ENCODE data around the gene LRRC2. TPM values are rescaled to one million over a fixed set of nuclear protein-coding genes. Genes with fewer than 3 reads are reported as not detected.
A peak's percentile ranks its signal among the peaks of the same experiment; 100 is the strongest.

LRRC2 gene
- polyA plus RNA-seq, 1 donor = 0.72 TPM

- WGBS (ENCODE audit: insufficient coverage, low lambda C conversion rate) = 13% methylated on average over 2 of the region's 3 CpGs
Observed at GRCh38 chr3:46571684-46572083, 5.6 kb upstream of the LRRC2 start.

GRCh38 chr3:46565607-46566039 is 479 bp downstream of the LRRC2 start:
- Histone ChIP-seq H3K9me3 (ENCODE audit: control insufficient read depth, low read depth, low read length) (no peaks in the 10 kb centered on the region), H3K27me3 (ENCODE audit: control insufficient read depth, insufficient read depth, low read length) (peaks cover 15% of the 10 kb centered on the region), H3K4me1 (ENCODE audit: control insufficient read depth, insufficient read depth, low read length) (peaks cover 4% of the 10 kb centered on the region), H3K36me3 (ENCODE audit: control insufficient read depth, insufficient read depth, low read length) (no peaks in the 10 kb centered on the region), H3K27ac (ENCODE audit: low read length) (no peak overlapping the region), H3K4me3 (ENCODE audit: low read length) (peak overlapping the region; percentile 45)
- peak in 1 of 2 donors; percentile 28 for DNase-seq
- no CpG with 5 or more reads among the region's 21 CpGs for WGBS (ENCODE audit: insufficient coverage, low lambda C conversion rate)

More at GRCh38 chr3:46571684-46572083, 5.6 kb upstream of the LRRC2 start:
- no peak for DNase-seq
- H3K4me1 ChIP-seq (ENCODE audit: control insufficient read depth, insufficient read depth, low read length) = peaks cover 20% of the 10 kb centered on the region
- H3K9me3 ChIP-seq (ENCODE audit: control insufficient read depth, low read depth, low read length) = no peaks in the 10 kb centered on the region
- H3K4me3 ChIP-seq (ENCODE audit: low read length) = no peak overlapping the region
- H3K27me3 ChIP-seq (ENCODE audit: control insufficient read depth, insufficient read depth, low read length) = peaks cover 15% of the 10 kb centered on the region
- H3K36me3 ChIP-seq (ENCODE audit: control insufficient read depth, insufficient read depth, low read length) = no peaks in the 10 kb centered on the region
- no peak overlapping the region for H3K27ac ChIP-seq (ENCODE audit: low read length)

GRCh38 chr3:46565077-46565476 is 1.0 kb downstream of the LRRC2 start:
- H3K9me3 ChIP-seq (ENCODE audit: control insufficient read depth, low read depth, low read length) = no peaks in the 10 kb centered on the region
- no peak overlapping the region for H3K4me3 ChIP-seq (ENCODE audit: low read length)
- no peak for DNase-seq
- H3K27me3 ChIP-seq (ENCODE audit: control insufficient read depth, insufficient read depth, low read length) = peaks cover 15% of the 10 kb centered on the region
- H3K36me3 ChIP-seq (ENCODE audit: control insufficient read depth, insufficient read depth, low read length) = no peaks in the 10 kb centered on the region
- no CpG with 5 or more reads among the region's 4 CpGs for WGBS (ENCODE audit: insufficient coverage, low lambda C conversion rate)
- H3K27ac ChIP-seq (ENCODE audit: low read length) = no peak overlapping the region
- H3K4me1 ChIP-seq (ENCODE audit: control insufficient read depth, insufficient read depth, low read length) = peaks cover 5% of the 10 kb centered on the region

GRCh38 chr3:46564190-46565021 is 1.7 kb downstream of the LRRC2 start:
- DNase-seq = no peak
- Histone ChIP-seq H3K27me3 (ENCODE audit: control insufficient read depth, insufficient read depth, low read length) (peaks cover 15% of the 10 kb centered on the region), H3K9me3 (ENCODE audit: control insufficient read depth, low read depth, low read length) (no peaks in the 10 kb centered on the region), H3K4me1 (ENCODE audit: control insufficient read depth, insufficient read depth, low read length) (peaks cover 10% of the 10 kb centered on the region), H3K27ac (ENCODE audit: low read length) (no peak overlapping the region), H3K4me3 (ENCODE audit: low read length) (no peak overlapping the region), H3K36me3 (ENCODE audit: control insufficient read depth, insufficient read depth, low read length) (no peaks in the 10 kb centered on the region)
- 100% methylated on average over 2 of the region's 5 CpGs for WGBS (ENCODE audit: insufficient coverage, low lambda C conversion rate)

- Histone ChIP-seq H3K9me3 (ENCODE audit: control insufficient read depth, low read depth, low read length) (no peaks in the 10 kb centered on the region), H3K36me3 (ENCODE audit: control insufficient read depth, insufficient read depth, low read length) (no peaks in the 10 kb centered on the region), H3K4me1 (ENCODE audit: control insufficient read depth, insufficient read depth, low read length) (peaks cover 19% of the 10 kb centered on the region), H3K4me3 (ENCODE audit: low read length) (no peak overlapping the region), H3K27me3 (ENCODE audit: control insufficient read depth, insufficient read depth, low read length) (peaks cover 15% of the 10 kb centered on the region), H3K27ac (ENCODE audit: low read length) (no peak overlapping the region)
- WGBS (ENCODE audit: insufficient coverage, low lambda C conversion rate) = no CpG with 5 or more reads among the region's 1 CpG
- no peak for DNase-seq
Observed at GRCh38 chr3:46561951-46562350, 4.2 kb downstream of the LRRC2 start.

- Histone ChIP-seq H3K27me3 (ENCODE audit: control insufficient read depth, insufficient read depth, low read length) (peaks cover 15% of the 10 kb centered on the region), H3K4me3 (ENCODE audit: low read length) (no peak overlapping the region), H3K9me3 (ENCODE audit: control insufficient read depth, low read depth, low read length) (no peaks in the 10 kb centered on the region), H3K36me3 (ENCODE audit: control insufficient read depth, insufficient read depth, low read length) (no peaks in the 10 kb centered on the region), H3K4me1 (ENCODE audit: control insufficient read depth, insufficient read depth, low read length) (peaks cover 19% of the 10 kb centered on the region), H3K27ac (ENCODE audit: low read length) (no peak overlapping the region)
- no CpG with 5 or more reads among the region's 2 CpGs for WGBS (ENCODE audit: insufficient coverage, low lambda C conversion rate)
- no peak for DNase-seq
Observed at GRCh38 chr3:46561511-46561910, 4.6 kb downstream of the LRRC2 start.

- H3K27ac ChIP-seq (ENCODE audit: low read length) = peak overlapping the region; percentile 73
- peaks cover 15% of the 10 kb centered on the region for H3K4me1 ChIP-seq (ENCODE audit: control insufficient read depth, insufficient read depth, low read length)
- peaks cover under 1% of the 10 kb centered on the region for H3K27me3 ChIP-seq (ENCODE audit: control insufficient read depth, insufficient read depth, low read length)
- H3K4me3 ChIP-seq (ENCODE audit: low read length) = no peak overlapping the region
- H3K9me3 ChIP-seq (ENCODE audit: control insufficient read depth, low read depth, low read length) = no peaks in the 10 kb centered on the region
- H3K36me3 ChIP-seq (ENCODE audit: control insufficient read depth, insufficient read depth, low read length) = no peaks in the 10 kb centered on the region
- DNase-seq = peak; percentile 35 to 75
- 52% methylated on average over 3 of the region's 4 CpGs for WGBS (ENCODE audit: insufficient coverage, low lambda C conversion rate)
Observed at GRCh38 chr3:46559091-46559704, 6.9 kb downstream of the LRRC2 start.

- Histone ChIP-seq H3K36me3 (ENCODE audit: control insufficient read depth, insufficient read depth, low read length) (no peaks in the 10 kb centered on the region), H3K27ac (ENCODE audit: low read length) (peak overlapping the region; percentile 73), H3K27me3 (ENCODE audit: control insufficient read depth, insufficient read depth, low read length) (no peaks in the 10 kb centered on the region), H3K4me1 (ENCODE audit: control insufficient read depth, insufficient read depth, low read length) (peaks cover 15% of the 10 kb centered on the region), H3K4me3 (ENCODE audit: low read length) (peak overlapping the region; percentile 48), H3K9me3 (ENCODE audit: control insufficient read depth, low read depth, low read length) (no peaks in the 10 kb centered on the region)
- peak; percentile 86 to 92 for DNase-seq
- 20% methylated on average over 2 of the region's 22 CpGs for WGBS (ENCODE audit: insufficient coverage, low lambda C conversion rate)
Observed at GRCh38 chr3:46558184-46559043, 7.7 kb downstream of the LRRC2 start.

GRCh38 chr3:46557814-46558183 is 8.3 kb downstream of the LRRC2 start:
- H3K27ac ChIP-seq (ENCODE audit: low read length) = no peak overlapping the region
- no peaks in the 10 kb centered on the region for H3K27me3 ChIP-seq (ENCODE audit: control insufficient read depth, insufficient read depth, low read length)
- H3K4me3 ChIP-seq (ENCODE audit: low read length) = no peak overlapping the region
- H3K9me3 ChIP-seq (ENCODE audit: control insufficient read depth, low read depth, low read length) = no peaks in the 10 kb centered on the region
- DNase-seq = no peak
- WGBS (ENCODE audit: insufficient coverage, low lambda C conversion rate) = no CpG with 5 or more reads among the region's 6 CpGs
- H3K4me1 ChIP-seq (ENCODE audit: control insufficient read depth, insufficient read depth, low read length) = peaks cover 15% of the 10 kb centered on the region
- H3K36me3 ChIP-seq (ENCODE audit: control insufficient read depth, insufficient read depth, low read length) = no peaks in the 10 kb centered on the region

GRCh38 chr3:46553154-46553553 is 12.9 kb downstream of the LRRC2 start:
- 0% methylated on average over 1 of the region's 1 CpG for WGBS (ENCODE audit: insufficient coverage, low lambda C conversion rate)

More at GRCh38 chr3:46553154-46553553, 12.9 kb downstream of the LRRC2 start:
- Histone ChIP-seq H3K36me3 (ENCODE audit: control insufficient read depth, insufficient read depth, low read length) (no peaks in the 10 kb centered on the region), H3K27ac (ENCODE audit: low read length) (no peak overlapping the region), H3K27me3 (ENCODE audit: control insufficient read depth, insufficient read depth, low read length) (no peaks in the 10 kb centered on the region), H3K9me3 (ENCODE audit: control insufficient read depth, low read depth, low read length) (no peaks in the 10 kb centered on the region), H3K4me1 (ENCODE audit: control insufficient read depth, insufficient read depth, low read length) (peaks cover 4% of the 10 kb centered on the region), H3K4me3 (ENCODE audit: low read length) (no peak overlapping the region)
- no peak for DNase-seq

All from large intestine (tissue), 3 donors.